VCaP (cell line): ENCODE data around the gene SUPT5H.

Experiments used
- H3K27ac ChIP-seq: fragments of 450-650 bp; 2 replicates; pipeline ENCODE4 v1.5.1; 2017
- CTCF ChIP-seq: fragments of 450-650 bp; conservative IDR thresholded peaks from 2 replicates; pipeline ENCODE4 v1.5.1; 2017; ENCODE audit warnings: mild to moderate bottlenecking, moderate library complexity

The SUPT5H gene

DNA sequence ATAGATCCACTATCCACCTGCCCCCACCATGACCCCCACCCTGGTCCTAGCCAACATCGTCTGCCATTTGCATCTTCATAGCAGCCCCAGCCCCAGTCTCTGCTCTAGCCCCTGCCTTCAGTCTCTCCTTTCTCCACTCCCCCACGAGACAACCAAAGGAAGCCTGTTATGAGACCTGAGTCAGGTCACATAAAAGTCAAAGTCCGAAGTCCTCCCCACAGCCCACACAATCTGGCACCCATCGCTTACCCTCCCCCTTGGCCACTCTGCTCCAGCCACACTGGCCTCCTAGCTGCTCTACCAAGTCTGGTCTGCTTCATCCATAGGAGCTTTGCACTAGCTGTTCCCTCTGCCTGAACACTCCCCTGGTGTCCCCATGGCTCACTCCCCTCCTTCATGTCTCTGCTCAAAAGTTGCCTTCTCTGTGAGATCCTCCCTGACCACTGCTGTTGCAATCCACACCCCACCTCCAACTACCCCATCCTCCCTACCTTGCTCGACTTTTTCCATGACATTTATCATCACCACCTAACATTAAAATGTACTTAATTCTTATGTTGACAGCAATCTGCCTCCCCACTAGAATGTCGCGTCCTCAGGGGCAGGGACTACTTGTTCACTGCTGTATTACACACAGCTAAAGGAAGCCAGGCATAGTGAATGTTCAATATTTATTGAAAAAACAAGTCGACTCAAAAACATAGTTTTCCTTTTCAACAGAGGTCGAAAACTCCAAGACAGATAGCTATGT lies 34.1 kb upstream of the SUPT5H start:
- H3K27ac ChIP-seq, result peak overlapping the region; percentile 96

GRCh38 chr19:39411832-39412099 lies 33.6 kb upstream of the SUPT5H start:
- TF ChIP-seq CTCF, result peak; percentile 90
- peak overlapping the region; percentile 96 for H3K27ac ChIP-seq

More for the DNA sequence above, 34.1 kb upstream of the SUPT5H start:
- TF ChIP-seq CTCF, result no peak

GRCh38 chr19:39412100-39412866 lies 33.1 kb upstream of the SUPT5H start, which contains the start of gene PLEKHG2:
TSS of gene PLEKHG2 (plus strand) at chr19:39412669. CDS start at chr19:39414087, 1,418 bp downstream.
- TF ChIP-seq CTCF, result no peak; the same call in 1 of the 2 replicates

GRCh38 chr19:39412867-39413271 lies 32.5 kb upstream of the SUPT5H start:
- peak; percentile 83 for TF ChIP-seq CTCF
- H3K27ac ChIP-seq, result peak overlapping the region; percentile 96

More at GRCh38 chr19:39412100-39412866, 33.1 kb upstream of the SUPT5H start, which contains the start of gene PLEKHG2:
- peak within 1 kb of the TSS; percentile 96 for H3K27ac ChIP-seq

DNA sequence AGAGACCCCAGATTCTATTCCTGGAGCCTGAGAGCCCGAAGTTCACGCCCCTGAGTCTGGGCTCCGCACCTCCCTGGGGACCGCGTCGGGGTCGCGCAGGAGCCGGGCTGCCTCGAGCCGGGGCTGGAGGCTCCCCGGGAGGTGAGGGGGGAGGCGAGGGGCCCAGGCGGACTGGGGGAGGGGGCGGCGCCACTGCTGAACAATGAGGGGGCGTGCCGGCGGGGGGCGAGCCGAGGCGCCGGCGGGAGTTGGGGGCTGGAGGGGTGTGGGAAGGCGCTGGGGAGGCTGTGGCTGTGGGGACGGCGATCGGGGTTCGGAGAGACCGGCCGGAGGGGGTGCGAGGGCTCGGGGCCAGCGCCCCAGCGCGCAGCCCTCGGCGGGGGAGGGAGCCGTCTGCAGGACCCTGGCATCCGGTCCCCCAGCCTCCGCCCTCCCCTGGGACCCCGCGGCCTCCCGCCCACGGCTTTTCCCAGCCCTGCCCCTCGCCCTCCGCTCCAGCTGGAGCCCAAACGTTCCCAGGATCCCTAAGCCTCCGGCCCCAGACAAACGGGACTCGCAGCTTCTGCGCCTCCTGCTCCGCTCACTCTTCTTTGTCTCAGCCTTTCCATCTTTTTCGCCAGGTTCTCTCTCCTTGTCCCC lies 32.0 kb upstream of the SUPT5H start:
- peak overlapping the region; percentile 96; the same call in 1 of the 2 replicates for H3K27ac ChIP-seq
- no peak for TF ChIP-seq CTCF

DNA sequence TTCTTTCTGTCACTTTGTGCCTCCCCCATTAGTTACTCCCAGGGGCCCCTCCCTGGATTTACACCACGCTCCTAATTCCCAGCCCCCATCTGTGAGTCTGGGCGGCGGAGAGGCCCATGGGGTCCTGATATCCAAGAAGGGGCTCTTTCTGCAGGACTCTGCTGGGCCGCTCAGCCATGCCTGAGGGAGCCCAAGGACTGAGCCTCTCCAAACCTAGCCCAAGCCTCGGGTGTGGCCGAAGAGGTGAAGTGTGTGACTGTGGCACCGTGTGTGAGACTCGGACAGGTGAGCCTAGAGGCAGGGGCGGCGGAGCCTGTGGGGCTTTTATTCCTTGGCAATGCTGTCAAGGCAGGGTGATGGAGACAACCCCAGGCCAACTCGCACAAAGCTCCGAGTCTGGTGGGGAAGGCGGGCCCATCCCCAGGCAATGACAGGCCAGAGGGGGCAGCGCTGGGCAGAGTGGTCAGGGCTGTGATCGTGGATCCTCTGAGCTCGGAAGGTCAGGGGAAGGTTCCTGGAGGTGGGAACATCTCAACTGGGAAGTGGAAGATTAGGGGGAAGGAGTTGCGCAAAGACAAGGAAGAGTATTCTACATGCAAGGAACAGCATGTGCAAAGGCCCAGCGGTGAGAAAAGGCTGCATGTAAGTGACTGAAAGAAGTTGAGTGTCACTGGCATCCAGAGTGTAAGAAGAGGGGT lies 31.3 kb upstream of the SUPT5H start:
- H3K27ac ChIP-seq, result peak overlapping the region; percentile 96; the same call in 1 of the 2 replicates

More for the DNA sequence above, 31.3 kb upstream of the SUPT5H start:
- TF ChIP-seq CTCF, result peak; percentile 38
